ENCODE results near the gene MMP8. TPM values are rescaled to one million over a fixed set of nuclear protein-coding genes. Genes with fewer than 3 reads are reported as not detected.
"Not testable (repeated sequence)": the region's sequence is repeated elsewhere in the genome, so short reads cannot be mapped to it uniquely, and the experiment has no call there.

The MMP8 gene
- not detected in 2 replicates for total RNA-seq (2014; rRNA removed; shearing (Covaris generic))
- not detected in 2 replicates for polyA plus RNA-seq (2014; cell fraction: nucleus; rRNA removed)

DNA sequence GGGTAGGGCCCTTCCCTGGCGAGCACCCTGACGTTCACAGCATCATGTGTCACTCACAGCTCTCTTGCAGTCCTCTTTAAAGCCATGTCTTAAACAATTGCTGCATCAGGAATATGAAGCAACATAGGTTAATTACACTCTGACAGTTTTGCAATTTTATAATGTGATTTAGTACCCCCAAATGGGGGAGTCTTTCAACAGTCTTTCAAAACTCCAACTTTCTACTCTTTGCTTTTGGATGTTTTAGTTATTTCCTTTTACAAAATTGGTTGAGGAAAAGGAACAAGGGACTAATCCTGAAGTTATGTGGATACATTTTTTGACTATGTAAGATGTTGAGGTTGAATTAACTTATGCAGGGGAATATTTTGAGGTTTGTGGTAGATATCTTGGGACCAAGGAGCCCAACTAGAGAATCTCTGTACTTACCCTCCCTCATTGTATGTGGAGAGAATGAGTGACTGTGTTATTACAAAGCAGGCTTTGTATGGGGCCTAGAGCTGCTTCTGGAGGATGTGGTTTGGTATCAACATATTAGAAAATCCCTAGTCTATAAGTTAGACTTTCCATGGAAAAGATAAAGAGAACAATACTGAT, at the start of gene MMP8:
Gene MMP8 (minus strand): TSS at position 51 of the 597 bp plus-strand sequence. CDS start 99 bp downstream, outside the sequence.
- DNase-seq (ENCODE audit: extremely low read depth, low read depth): no peak

- DNase-seq (ENCODE audit: extremely low read depth, low read depth): no peak
Measured at GRCh38 chr11:102773386-102773785, 48.6 kb upstream of the MMP8 start.

GRCh38 chr11:102771351-102771750, 46.6 kb upstream of the MMP8 start:
- no peak for DNase-seq (ENCODE audit: extremely low read depth, low read depth)

- DNase-seq (ENCODE audit: extremely low read depth, low read depth): no peak
Measured at GRCh38 chr11:102770191-102770590, 45.4 kb upstream of the MMP8 start.

DNA sequence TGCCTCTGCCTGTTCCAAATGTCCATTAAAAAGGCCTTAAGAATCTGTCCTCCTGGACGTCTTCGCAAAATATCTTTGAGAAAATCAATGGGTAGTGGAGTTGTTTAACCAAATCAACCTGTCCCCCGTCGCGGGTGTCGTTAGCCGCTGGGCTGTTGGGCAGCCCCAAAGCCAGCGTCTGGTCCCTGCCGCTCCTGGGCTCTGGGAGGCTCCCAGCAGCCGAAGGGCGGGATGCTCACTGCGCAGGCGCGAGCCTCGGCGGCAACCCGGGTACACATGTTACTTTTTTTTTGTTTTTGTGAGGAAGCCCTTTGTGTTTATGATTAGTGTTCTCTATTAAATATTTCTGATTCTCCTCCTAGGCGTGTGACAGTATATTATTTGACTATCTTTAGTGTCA, 43.0 kb upstream of the MMP8 start:
- no peak for DNase-seq (ENCODE audit: extremely low read depth, low read depth)

- DNase-seq (ENCODE audit: extremely low read depth, low read depth): no peak
Measured at GRCh38 chr11:102763440-102763839, 38.7 kb upstream of the MMP8 start.

GRCh38 chr11:102762361-102762767, 37.6 kb upstream of the MMP8 start:
- no peak for DNase-seq (ENCODE audit: extremely low read depth, low read depth)

- no peak for DNase-seq (ENCODE audit: extremely low read depth, low read depth)
Measured at GRCh38 chr11:102761646-102762238, 37.0 kb upstream of the MMP8 start.

DNA sequence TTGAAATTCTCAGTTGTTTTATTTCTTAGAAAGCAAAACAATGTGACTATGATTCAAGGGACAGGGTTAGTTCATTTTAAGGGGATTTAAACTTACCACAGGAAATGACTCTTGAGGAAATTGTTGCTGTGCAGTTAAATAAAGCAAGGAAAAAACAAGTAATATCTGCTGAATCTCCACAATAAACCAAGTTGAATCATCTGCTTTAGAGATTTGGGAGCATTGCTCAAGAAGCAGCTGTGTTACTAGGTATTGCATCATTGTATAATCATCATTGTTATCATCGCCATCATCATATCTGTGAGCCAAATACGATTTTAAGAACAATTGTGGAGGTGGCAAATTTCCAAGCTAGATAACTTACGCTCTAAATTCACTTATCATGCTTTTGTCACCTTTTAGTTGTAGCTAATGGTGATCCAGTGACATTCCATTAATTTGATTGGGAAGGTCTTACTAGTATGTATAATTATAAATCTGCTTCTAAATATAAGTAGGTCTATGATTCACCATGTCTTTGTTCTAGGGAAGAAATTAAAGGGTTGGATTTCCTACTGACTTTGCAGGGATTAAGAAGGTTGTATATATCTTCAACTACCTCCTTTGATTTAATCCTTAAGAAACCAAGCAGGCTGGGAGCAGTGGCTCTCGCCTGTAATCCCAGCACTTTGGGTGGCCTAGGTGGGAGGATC, 35.7 kb upstream of the MMP8 start:
- peak; percentile 65 for DNase-seq (ENCODE audit: extremely low read depth, low read depth)

DNA sequence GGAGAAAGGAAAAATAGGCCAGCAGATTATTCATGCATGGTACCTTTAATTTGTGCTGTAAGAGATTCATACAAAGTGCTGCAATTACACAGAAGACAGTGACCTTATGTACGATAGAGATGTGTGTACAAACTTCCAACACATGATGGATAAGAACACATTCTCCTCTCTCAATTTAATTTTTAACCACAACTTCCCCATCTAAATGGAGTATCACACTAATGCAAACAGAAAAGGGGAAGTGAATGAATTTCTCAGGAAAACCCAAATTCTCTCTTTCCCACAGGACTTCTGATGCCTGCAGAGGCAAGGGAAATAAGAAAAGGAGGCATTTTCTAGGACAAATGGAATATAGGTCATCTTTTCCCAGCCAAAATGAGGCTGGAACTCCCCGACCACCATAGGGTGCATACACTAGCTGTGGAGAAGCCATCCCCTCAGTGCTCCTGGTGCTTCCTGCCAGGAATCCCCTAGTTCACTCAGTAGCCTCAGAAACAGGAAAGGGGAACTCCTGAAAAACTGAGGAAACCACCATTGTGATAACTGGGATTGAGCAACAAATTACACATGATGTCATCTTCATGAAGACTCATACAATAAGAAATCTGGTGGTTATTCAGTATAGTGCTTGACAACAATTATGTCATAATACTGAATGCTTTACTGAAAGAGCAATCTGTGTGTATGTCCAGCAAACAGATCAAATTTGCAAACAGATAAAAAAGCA, 33.2 kb upstream of the MMP8 start:
- DNase-seq (ENCODE audit: extremely low read depth, low read depth): no peak

DNA sequence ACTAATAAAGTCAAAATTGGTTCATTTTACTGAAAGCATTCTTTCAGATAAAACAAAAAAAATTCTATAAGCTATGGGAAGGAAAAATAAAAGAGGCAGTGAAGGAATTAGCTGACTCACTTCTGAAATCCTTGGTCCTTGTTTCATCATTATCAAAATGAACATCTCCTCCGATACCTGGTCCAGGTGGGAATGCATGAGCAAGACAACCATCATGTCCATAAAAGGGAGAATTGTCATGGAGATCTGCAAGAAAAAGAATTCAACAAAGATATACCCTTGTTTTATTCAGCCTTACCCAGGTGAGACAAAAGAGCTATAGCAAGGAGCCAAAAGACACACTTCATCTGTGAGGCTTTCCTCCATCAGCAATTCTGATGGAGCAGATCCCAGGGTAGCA, 28.5 kb upstream of the MMP8 start:
- DNase-seq (ENCODE audit: extremely low read depth, low read depth): no peak

DNA sequence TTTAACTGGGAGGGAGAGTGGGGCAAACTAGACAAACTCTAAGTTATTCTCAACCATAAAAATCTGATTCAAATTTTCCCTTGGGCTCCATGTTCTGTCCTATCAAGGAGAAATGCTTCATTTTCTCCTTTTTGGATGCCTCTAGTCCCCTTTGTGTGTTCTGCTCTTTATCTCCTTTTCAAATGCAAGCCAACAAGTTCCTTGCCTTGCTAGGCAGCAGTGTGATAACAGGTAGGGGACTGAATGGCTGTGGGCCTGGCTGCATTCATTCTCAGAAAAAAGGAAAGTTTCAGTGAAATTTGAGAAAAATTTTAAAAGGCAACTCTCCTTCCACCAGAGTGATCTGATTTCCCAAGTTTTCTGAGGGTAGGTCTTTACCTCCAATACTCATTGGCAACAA, 26.9 kb upstream of the MMP8 start:
- no peak for DNase-seq (ENCODE audit: extremely low read depth, low read depth)

- DNase-seq (ENCODE audit: extremely low read depth, low read depth): no peak
Measured at GRCh38 chr11:102749101-102749722, 24.5 kb upstream of the MMP8 start.

DNA sequence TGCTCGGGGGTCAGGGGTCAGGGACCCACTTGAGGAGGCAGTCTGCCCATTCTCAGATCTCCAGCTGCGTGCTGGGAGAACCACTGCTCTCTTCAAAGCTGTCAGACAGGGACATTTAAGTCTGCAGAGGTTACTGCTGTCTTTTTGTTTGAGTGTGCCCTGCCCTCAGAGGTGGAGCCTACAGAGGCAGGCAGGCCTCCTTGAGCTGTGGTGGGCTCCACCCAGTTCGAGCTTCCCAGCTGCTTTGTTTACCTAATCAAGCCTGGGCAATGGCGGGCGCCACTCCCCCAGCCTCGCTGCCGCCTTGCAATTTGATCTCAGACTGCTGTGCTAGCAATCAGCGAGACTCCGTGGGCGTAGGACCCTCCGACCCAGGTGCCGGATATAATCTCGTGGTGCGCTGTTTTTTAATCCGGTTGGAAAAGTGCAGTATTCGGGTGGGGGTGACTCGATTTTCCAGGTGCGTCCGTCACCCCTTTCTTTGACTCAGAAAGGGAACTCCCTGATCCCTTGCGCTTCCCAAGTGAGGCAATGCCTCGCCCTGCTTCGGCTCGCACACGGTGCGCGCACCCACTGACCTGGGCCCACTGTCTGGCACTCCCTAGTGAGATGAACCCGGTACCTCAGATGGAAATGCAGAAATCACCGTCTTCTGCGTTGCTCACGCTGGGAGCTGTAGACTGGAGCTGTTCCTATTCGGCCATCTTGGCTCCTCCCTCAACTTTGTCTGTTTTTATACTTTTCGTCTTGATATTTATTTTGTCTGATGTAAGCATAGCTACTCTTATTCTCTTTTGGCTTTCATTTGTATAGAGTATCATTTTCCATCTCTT, 22.2 kb upstream of the MMP8 start:
- DNase-seq (ENCODE audit: extremely low read depth, low read depth): not testable (repeated sequence)

- DNase-seq (ENCODE audit: extremely low read depth, low read depth): no peak
Measured at GRCh38 chr11:102734650-102735049, 9.9 kb upstream of the MMP8 start.

GRCh38 chr11:102733232-102733875, 8.6 kb upstream of the MMP8 start:
- DNase-seq (ENCODE audit: extremely low read depth, low read depth): peak; percentile 74

DNA sequence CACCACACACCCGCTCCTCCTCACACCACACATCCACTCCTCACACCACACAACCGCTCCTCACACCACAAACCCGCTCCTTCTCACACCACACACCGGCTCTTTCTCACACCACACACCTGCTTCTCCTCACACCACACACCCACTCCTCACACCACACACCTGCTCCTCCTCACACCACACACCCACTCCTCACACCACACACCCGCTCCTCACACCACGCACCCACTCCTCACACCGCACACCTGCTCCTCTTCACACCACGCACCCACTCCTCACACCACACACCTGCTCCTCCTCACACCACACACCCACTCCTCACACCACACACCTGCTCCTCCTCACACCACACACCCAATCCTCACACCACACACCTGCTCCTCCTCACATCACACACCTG, 6.2 kb upstream of the MMP8 start:
- DNase-seq (ENCODE audit: extremely low read depth, low read depth): not testable (repeated sequence)

DNA sequence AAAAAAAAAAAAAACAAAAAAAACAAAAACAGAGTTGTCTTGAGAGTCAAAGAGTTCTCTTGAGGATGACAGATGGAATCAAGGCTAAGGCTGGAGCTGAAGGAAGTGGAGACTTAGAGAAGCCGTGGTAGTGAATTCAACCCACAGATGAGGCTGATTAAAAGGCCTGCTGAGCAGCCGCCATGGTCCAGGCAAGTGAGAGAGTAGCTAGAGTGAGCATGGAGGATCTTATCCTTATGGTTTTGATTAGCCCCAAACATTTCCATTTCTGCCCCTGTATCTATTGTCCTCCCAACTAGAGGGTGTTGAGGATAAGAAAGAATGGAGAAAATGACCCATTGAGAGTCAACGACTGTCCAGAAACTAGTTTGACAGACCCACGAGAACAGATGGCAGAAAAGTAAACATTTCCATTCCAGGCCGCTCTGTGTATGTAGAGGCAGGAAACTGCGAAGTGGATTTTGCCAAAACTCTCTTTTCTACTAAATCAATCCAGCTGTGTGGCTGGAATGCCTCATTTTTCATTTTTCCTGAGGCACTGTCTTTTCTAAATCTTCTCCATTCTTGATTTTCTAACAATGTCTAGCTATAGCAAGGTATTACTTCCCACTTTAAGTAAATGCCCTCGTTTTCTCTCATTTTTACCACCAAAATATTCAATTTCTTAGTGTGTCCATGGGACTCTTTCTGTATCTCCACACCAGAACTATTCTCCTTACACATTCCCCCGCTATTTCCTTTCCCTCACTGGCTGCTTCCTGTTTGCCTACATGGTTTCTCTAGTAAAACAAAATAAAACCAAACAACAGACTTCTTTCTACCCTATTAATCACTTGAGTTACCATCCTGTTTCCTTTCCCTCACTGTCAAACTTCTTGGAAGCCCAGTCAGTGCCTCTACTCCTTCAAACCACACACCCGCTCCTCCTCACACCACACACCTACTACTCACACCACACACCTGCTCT, 5.4 kb upstream of the MMP8 start:
- no peak for DNase-seq (ENCODE audit: extremely low read depth, low read depth)
